HG03378 (cell line): ENCODE results near the gene LTBP4.
"Not testable (repeated sequence)": the region's sequence is repeated elsewhere in the genome, so short reads cannot be mapped to it uniquely, and the experiment has no call there.

Experiments
- ATAC-seq: cut with Tn5 transposase; IDR thresholded peaks from one replicate; pipeline ENCODE4 v1.9.1; 2021; ENCODE audit warnings: mild to moderate bottlenecking, moderate library complexity; ENCODE audit not compliant: unreplicated experiment

The LTBP4 gene

DNA sequence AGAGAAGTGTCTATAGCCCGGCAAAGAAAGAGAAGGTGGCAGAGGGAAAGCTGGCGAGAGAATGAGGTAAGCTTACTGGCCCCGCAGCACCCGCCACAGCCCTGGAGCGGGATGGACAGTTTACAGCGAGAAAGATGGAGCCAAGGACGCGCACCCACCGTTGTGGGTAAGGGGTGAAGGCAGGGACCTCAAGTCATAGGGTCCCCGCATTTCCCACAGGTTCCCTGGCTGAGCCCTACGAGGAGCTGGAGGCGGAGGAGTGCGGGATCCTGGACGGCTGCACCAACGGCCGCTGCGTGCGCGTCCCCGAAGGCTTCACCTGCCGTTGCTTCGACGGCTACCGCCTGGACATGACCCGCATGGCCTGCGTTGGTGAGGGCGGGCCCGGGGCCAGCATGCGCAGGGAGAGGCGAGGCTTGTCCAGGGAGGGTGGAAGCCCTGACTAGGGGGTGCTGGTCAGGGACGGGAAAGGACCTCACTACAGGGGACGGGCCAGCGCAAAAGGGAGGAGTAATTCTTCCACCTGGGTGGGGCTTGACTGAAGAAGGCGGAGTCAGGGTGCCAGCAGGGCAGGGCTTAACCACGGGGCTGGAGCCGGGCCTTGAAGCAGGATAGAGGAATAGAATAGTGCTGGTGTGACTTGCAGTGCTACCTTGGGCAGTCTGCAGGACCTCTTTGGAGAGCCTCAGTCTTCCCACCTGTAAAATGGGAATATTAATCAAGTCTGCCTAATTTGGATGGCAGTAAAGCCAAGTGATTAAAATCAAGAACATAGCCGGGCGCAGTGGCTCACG lies 26.5 kb downstream of the LTBP4 start:
- ATAC-seq = no peak

DNA sequence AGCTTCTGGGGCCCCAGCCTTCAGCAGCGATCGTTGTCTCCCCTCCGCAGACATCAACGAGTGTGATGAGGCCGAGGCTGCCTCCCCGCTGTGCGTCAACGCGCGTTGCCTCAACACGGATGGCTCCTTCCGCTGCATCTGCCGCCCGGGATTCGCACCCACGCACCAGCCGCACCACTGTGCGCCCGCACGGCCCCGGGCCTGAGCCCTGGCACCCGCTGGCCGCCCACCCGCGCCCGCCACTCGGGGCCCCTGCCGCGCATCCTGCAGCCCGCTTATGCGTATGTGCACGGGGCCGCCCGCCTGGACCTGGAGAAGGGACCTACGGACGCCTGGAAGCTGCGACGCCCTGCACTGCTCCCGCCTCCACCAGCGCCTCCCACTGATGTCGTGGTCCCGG lies 28.2 kb downstream of the LTBP4 start:
- no peak for ATAC-seq

- no peak for ATAC-seq
These were observed 29.5 kb downstream of the LTBP4 start for GRCh38 chr19:40630571-40631160.

DNA sequence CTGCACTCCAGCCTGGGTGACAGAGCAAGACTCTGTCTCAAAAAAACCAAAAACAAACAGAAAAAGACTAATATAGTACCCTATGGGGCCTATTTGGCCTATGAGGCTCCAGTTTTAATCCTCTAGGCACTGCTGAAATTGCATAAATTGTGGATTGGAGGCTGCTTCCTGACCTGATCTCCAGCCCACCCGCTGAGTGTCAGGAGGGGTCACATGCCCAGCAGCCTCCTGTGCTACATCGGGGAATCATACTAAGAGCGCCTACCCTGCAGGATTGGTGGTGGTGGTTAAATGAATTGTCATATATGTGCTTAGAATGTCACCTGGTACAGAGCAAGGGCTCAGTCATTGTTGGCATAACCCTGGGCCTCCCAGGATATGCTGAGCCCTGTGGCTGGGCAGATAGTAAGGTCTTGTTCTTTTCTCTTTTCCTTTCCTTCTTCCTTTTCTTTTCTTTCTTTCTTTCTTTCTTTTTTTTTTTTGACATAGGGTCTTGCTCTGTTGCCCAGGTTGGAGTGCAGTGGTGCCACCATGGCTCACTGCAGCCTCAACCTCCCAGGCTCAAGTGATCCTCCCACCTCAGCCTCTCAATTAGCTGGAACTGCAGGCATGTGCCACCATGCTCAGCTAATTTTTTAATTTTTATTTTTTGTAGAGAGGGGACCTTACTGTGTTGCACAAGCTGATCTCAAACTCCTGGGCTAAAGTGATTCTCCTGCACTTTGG lies 31.3 kb downstream of the LTBP4 start:
- ATAC-seq = no peak

DNA sequence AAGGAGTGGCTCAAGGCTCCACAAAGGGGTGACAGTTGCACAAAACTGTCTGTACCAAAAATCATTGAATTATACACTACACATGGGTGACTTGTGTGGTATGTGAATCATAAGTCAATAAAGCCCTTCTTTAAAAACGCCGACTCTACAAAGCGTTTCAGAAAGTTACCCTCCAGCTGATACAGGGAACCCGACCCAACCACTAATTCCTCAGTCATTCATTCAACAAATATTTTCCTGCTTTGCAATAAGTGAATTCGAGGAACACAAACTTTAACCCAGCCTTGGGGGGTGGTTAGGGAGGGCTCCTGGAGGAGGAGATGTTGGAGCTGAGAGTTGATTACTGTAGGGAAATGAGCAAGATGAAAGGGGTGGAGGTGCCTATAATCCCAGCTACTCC lies 32.0 kb downstream of the LTBP4 start:
- no peak for ATAC-seq

- no peak for ATAC-seq
These were observed 37.2 kb downstream of the LTBP4 start for GRCh38 chr19:40638327-40638726.

DNA sequence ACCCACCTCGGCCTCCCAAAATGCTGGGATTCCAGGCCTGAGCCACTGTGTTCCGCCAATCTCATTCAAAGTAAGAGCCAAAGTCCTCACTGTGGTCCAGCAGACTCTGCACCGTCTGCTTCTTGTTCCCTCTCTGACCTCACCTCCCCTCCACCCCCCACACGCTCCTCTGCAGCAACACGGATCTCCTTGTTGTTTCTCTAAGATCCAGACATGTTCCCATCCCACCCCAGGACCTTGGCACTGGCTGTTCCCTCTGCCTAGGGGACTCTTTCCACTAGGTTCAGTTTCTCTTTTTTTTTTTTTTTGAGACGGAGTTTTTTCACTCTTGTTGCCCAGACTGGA lies 38.4 kb downstream of the LTBP4 start:
- ATAC-seq = no peak

GRCh38 chr19:40640744-40641143 lies 39.6 kb downstream of the LTBP4 start:
- no peak for ATAC-seq

DNA sequence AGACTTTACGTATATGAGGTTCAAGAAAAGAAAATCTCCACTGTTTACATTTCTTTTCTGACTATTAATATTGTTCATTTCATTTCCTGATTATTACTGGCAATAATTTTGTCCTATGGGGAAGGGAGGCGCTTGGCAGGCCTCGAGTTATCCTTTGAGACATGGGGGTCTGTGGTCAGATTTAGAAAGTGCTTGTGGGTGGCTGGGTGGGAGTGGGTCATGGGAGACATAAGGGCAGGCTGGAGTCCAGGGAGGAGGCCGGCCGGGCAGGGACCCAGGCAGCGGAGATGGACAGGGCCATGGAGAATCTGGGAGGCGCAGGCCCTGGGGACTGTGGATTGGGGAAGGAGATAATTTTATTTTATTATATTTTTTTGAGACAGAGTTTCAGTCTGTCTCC lies 40.1 kb downstream of the LTBP4 start:
- no peak for ATAC-seq

- ATAC-seq = no peak
These were observed 41.0 kb downstream of the LTBP4 start for GRCh38 chr19:40642051-40642706.

GRCh38 chr19:40642757-40643305 lies 41.7 kb downstream of the LTBP4 start:
- no peak for ATAC-seq

- no peak for ATAC-seq
These were observed 45.6 kb downstream of the LTBP4 start for GRCh38 chr19:40646743-40647254.

DNA sequence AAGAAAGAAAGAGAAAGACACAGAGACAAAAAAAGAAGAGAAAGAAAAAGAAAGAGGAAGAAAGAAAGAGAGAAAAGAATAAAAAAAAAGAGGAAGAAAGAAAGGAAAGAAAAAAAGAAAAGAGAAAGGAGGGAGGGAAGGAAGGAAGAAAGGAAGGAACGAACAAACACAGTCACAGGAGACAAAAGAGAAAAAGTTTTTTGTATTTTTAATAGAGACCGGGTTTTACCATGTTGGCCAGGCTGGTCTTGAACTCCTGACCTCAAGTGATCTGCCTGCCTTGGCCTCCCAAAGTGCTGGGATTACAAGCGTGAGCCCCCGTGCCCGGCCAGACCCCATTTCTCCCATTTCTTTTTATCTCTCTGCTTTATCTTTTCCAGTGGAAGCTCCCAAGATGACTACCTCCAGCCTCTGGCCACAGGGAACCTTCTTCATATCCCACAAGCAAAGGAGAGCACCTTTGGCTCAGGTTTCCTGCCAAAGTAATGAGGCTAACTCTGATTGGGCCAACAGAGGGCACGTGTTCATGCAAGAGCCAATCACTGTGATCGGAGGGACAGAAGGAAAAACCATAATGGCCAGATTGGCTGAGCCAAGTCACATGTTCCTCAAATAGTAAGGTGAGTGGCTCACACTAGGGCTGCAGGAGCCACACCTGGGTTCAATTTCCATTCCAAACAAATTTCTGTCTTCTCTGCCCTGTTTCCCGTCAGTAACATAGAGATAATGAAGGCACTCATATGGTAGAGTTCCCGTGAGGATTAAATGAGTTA lies 48.9 kb downstream of the LTBP4 start:
- ATAC-seq = not testable (repeated sequence)

GRCh38 chr19:40650749-40651305 lies 49.7 kb downstream of the LTBP4 start:
- ATAC-seq = no peak

GRCh38 chr19:40652303-40652702 lies 51.1 kb downstream of the LTBP4 start:
- ATAC-seq = not testable (repeated sequence)

- not testable (repeated sequence) for ATAC-seq
These were observed 54.5 kb downstream of the LTBP4 start for GRCh38 chr19:40655684-40656083.

DNA sequence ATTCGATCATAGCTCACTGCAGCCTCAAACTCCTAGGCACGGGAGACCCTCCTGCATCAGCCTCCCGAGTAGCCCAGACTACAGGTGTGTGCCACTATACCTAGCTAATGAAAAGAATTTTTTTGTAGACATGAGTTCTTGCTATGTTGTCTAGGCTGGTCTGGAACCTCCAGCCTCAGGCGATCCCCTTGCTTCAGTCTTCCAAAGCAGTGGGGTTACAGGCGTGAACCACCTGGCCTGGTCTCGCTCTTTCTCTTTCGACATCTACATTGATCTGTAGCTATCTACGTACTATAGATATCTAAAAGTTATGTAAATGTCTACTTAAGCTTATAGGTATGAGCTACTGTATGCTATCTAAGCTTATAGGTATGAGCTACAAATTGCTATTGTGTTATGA lies 56.9 kb downstream of the LTBP4 start:
- ATAC-seq = no peak

GRCh38 chr19:40659116-40659515 lies 57.9 kb downstream of the LTBP4 start:
- ATAC-seq = no peak

- no peak for ATAC-seq
These were observed 58.4 kb downstream of the LTBP4 start for GRCh38 chr19:40659566-40659965.

DNA sequence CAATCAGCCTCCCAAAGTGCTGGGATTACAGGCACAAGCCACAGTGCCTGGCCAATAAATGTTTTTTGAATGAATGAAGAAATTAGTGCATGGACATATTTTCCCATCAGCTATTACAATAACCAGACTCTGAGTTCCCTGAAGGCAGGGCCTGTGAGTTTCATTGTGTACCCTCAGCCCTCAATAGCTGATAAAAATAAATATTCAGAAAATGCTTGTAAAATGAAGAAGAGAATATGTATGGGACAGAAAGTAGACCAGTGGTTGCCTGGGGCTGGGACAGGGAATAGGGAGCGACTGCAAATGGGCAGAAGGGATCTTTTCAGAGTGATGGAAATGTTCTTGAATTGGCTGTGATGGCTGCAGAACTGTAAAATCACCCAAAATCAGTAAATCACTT lies 60.4 kb downstream of the LTBP4 start:
- ATAC-seq = no peak
